Liver (tissue), 9 donors: ENCODE data around the gene SH2D5. TPM values are rescaled to one million over a fixed set of nuclear protein-coding genes. Genes with fewer than 3 reads are reported as not detected.

Experiments
- DNase-seq: peaks from one replicate; pipeline ENCODE4 v3.0.0-alpha.2; 2017; ENCODE audit warnings: low spot score
- H3K27ac ChIP-seq, 2 donors: one replicate each; pipeline ENCODE4 v1.7.0; 2013; ENCODE audit warnings: inconsistent platforms in 2 of 2, low read length in 2 of 2, control low read depth in 1 of 2, low read depth in 1 of 2, mild to moderate bottlenecking in 1 of 2
- H3K27me3 ChIP-seq, 4 donors: one replicate each; pipeline versions ENCODE4 v1.6.1 to v1.7.0; 2013; ENCODE audit warnings: low read length in 3 of 4, inconsistent platforms in 1 of 4, mild to moderate bottlenecking in 1 of 4, moderate library complexity in 1 of 4; ENCODE audit not compliant: control insufficient read depth in 4 of 4, insufficient read depth in 4 of 4
- H3K36me3 ChIP-seq, 4 donors: one replicate each; pipeline versions ENCODE4 v1.6.1 to v1.7.0; 2013; ENCODE audit warnings: low read length in 3 of 4, mild to moderate bottlenecking in 3 of 4, low read depth in 1 of 4, moderate library complexity in 1 of 4; ENCODE audit not compliant: control insufficient read depth in 4 of 4, insufficient read depth in 3 of 4
- H3K4me1 ChIP-seq, 4 donors: one replicate each; pipeline versions ENCODE4 v1.6.1 to v1.7.0; 2013; ENCODE audit warnings: low read length in 3 of 4, mild to moderate bottlenecking in 3 of 4, moderate library complexity in 1 of 4; ENCODE audit not compliant: control insufficient read depth in 4 of 4, insufficient read depth in 4 of 4
- H3K4me3 ChIP-seq, 3 donors: one replicate each; pipeline versions ENCODE4 v1.6.1 to v1.7.0; 2013; ENCODE audit warnings: low read length in 3 of 3, control low read depth in 1 of 3, low read depth in 1 of 3, mild to moderate bottlenecking in 1 of 3
- H3K9ac ChIP-seq, 2 donors: one replicate each; pipeline ENCODE4 v1.7.0; 2013; ENCODE audit warnings: low read length in 2 of 2, mild to moderate bottlenecking in 2 of 2, moderate library complexity in 2 of 2, control low read depth in 1 of 2, low read depth in 1 of 2
- H3K9me3 ChIP-seq, 4 donors: one replicate each; pipeline versions ENCODE4 v1.6.1 to v1.7.0; 2013; ENCODE audit warnings: low read length in 3 of 4; ENCODE audit not compliant: control insufficient read depth in 4 of 4
- ATF3 ChIP-seq: IDR thresholded peaks from 2 replicates; pipeline ENCODE4 v1.6.1; 2016; ENCODE audit warnings: antibody characterized with exemption
- EGR1 ChIP-seq, 2 donors: IDR thresholded peaks; 2 replicates each; pipeline ENCODE4 v1.6.1; 2016 to 2018; ENCODE audit warnings: antibody characterized with exemption in 2 of 2, low read depth in 2 of 2
- GABPA ChIP-seq, 2 donors: IDR thresholded peaks in 1 of 2; conservative IDR thresholded peaks in 1 of 2; 2 replicates each; pipeline ENCODE4 v1.6.1; 2016; ENCODE audit warnings: antibody characterized with exemption in 2 of 2, mild to moderate bottlenecking in 1 of 2, moderate library complexity in 1 of 2
- HNF4A ChIP-seq, 2 donors: conservative IDR thresholded peaks; 2 replicates each; pipeline ENCODE4 v1.6.1; 2016; ENCODE audit warnings: antibody characterized with exemption in 2 of 2, mild to moderate bottlenecking in 2 of 2
- HNF4G ChIP-seq: IDR thresholded peaks from 2 replicates; pipeline ENCODE4 v1.6.1; 2016; ENCODE audit warnings: antibody characterized with exemption
- JUND ChIP-seq, 2 donors: IDR thresholded peaks; 2 replicates each; pipeline ENCODE4 v1.6.1; 2016; ENCODE audit warnings: antibody characterized with exemption in 2 of 2
- NR2F2 ChIP-seq: IDR thresholded peaks from 2 replicates; pipeline ENCODE4 v1.6.1; 2016; ENCODE audit warnings: antibody characterized with exemption
- REST ChIP-seq: IDR thresholded peaks from 2 replicates; pipeline ENCODE4 v1.6.1; 2016; ENCODE audit warnings: antibody characterized with exemption, mild to moderate bottlenecking
- RXRA ChIP-seq, 2 donors: IDR thresholded peaks; 2 replicates each; pipeline ENCODE4 v1.6.1; 2017 to 2018; ENCODE audit warnings: antibody characterized with exemption in 2 of 2, mild to moderate bottlenecking in 1 of 2
- TAF1 ChIP-seq: conservative IDR thresholded peaks from 2 replicates; pipeline ENCODE4 v1.6.1; 2016; ENCODE audit warnings: antibody characterized with exemption, mild to moderate bottlenecking
- YY1 ChIP-seq: IDR thresholded peaks from 2 replicates; pipeline ENCODE4 v1.6.1; 2016; ENCODE audit warnings: antibody characterized with exemption, mild to moderate bottlenecking
- ZBTB33 ChIP-seq: IDR thresholded peaks from 2 replicates; pipeline ENCODE4 v1.6.1; 2016; ENCODE audit warnings: antibody characterized with exemption
- WGBS: extraction: QIAGEN DNeasy Blood & Tissue Kit; methylation state at CpG from one replicate; pipeline ENCODE4 v1.1.7; 2013; 5-methylcytosine and 5-hydroxymethylcytosine counted together
- polyA plus RNA-seq, 2 donors: library from polyadenylated mRNA; stranded (reverse) in 1 of 2; unstranded in 1 of 2; fragments of 200-250 nt in 1 of 2; fragments of >200 nt in 1 of 2; fragmentation: Nextera tagmentation in 1 of 2; extraction: Ambion mirVana in 1 of 2; gene quantifications; one replicate each; pipeline versions ENCODE4 v1.2.1 to v1.2.3, GENCODE V29; 2013 to 2015
- total RNA-seq, 2 donors: library from RNA; depleted of rRNA; stranded (reverse); fragments of >200 nt; gene quantifications; one replicate each; pipeline ENCODE4 v1.2.3, GENCODE V29; 2014
- TF ChIP-seq, protein P1 (sequence below): fragments of 150-350 bp; IDR thresholded peaks from 2 replicates; pipeline ENCODE4 v1.5.1; 2017; ENCODE audit warnings: improper control_type of control experiment, low read depth, low read length; ENCODE audit not compliant: missing input control
- donor health status: healthy.
- donor health status: healthy.
- donor health status: healthy.
- donor health status: healthy.
- donor health status: healthy.

The SH2D5 gene
- total and polyA plus RNA-seq, 4 donors, result 0.05 TPM; not detected in 3

DNA sequence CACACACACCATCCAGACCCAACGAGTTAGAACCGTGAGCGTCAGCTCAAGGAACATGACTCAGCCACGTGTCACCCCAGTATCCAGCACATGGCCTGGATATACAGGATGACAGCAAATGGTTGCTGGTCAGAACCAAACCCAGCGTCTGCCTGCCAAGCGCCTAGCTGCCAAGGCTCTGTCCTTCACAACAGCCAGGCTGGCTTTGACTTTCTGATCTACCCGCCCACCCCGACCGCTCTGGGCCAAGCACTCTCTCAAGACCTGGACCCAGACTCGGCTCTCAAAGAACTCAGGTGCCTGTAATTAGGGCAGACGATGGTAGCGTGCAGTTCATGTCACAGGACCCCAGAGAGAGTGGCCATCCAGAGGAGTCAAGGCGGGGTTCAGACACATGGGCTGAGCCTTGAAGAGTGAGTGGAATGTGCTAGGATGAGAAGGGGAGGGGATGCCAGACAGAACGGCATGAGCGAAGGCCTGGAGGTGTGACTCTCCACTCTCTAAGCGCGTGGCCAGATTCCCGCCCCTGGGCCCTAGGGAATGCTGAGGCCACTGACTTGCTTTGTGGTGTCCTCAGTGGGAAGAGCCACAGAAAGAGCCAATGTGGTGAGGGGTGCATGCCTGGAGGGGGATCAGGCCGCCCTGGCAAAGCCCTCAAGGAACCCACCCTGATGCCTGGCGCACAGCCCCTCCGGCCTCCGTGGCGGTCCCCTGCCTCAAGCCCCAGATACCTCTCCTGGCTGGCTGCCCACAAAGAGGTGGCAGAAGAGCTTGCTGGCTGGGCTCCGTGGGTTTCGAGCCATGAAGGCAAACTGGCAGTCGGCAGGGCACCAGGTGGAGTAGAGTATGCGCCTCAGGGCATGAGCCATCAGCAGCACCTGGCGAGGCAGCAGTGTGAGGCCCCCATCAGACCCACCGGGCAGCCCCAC, 7.0 kb downstream of the SH2D5 start:
- no peak for TF ChIP-seq EGR1 (IDR thresholded peaks at IDR 0.05; ENCODE audit: low read depth in 2 of 2)
- TF ChIP-seq JUND (IDR thresholded peaks at IDR 0.05), result no peak
- no peak for TF ChIP-seq RXRA (IDR thresholded peaks at IDR 0.05)
- no peak for TF ChIP-seq REST
- no peak for TF ChIP-seq ATF3
- no peak for TF ChIP-seq YY1
- TF ChIP-seq, protein P1, sequence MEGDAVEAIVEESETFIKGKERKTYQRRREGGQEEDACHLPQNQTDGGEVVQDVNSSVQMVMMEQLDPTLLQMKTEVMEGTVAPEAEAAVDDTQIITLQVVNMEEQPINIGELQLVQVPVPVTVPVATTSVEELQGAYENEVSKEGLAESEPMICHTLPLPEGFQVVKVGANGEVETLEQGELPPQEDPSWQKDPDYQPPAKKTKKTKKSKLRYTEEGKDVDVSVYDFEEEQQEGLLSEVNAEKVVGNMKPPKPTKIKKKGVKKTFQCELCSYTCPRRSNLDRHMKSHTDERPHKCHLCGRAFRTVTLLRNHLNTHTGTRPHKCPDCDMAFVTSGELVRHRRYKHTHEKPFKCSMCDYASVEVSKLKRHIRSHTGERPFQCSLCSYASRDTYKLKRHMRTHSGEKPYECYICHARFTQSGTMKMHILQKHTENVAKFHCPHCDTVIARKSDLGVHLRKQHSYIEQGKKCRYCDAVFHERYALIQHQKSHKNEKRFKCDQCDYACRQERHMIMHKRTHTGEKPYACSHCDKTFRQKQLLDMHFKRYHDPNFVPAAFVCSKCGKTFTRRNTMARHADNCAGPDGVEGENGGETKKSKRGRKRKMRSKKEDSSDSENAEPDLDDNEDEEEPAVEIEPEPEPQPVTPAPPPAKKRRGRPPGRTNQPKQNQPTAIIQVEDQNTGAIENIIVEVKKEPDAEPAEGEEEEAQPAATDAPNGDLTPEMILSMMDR, result no peak
- no peak for TF ChIP-seq HNF4A (conservative IDR thresholded peaks at IDR 0.05)
- TF ChIP-seq ZBTB33, result no peak
- TF ChIP-seq NR2F2, result no peak
- 88% methylated on average over 29 of the region's 29 CpGs for WGBS
- H3K4me3 ChIP-seq, result no peak overlapping the region
- no peaks in the 10 kb centered on the region for H3K4me1 ChIP-seq
- H3K27me3 ChIP-seq, result no peaks in the 10 kb centered on the region
- H3K9ac ChIP-seq, result no peak overlapping the region
- no peak overlapping the region for H3K27ac ChIP-seq
- no peak for DNase-seq
- H3K9me3 ChIP-seq, result no peaks in the 10 kb centered on the region
- H3K36me3 ChIP-seq, result no peaks in the 10 kb centered on the region

DNA sequence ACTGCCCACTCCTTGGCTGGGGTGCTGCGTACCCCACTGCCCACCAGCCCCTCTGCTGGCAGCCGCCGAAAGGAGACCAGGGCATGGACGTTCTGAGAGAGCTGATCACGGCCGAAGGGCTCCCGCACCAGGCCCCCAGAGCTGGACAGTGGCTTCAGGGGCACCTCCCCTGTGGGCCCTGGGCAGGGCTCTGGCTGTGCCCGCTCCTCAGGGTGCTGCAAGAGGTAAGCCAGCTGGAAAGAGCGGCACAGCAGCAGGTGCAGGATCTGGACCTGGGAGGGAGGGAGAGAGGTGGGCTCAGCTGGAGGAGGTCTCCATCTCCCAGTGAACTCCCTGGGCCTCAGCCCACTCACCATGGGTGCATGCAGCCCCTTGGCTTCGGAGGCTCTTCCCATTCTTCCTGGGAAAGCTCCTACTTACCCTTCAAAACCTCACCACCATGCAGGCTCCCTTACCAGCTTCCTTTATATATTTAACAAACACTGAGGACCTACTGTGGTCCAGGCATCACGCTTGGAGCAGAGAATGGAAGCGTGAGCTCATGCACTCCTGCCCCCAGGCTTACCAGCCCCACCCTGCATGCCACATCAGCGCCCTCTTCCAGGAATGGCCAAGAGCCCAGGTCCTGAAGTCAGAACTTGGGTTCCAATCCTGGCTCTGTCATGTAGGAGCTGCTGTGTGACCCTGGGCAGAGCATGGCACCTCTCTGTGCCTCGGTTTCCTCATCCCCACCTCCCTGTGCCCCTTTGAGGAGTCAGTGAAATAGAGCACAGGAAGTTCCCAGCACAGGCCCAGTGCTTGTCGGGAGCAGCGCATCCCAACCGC, 7.9 kb downstream of the SH2D5 start:
- H3K4me1 ChIP-seq, result no peaks in the 10 kb centered on the region
- TF ChIP-seq, protein P1, result no peak
- TF ChIP-seq HNF4G, result no peak
- TF ChIP-seq RXRA (IDR thresholded peaks at IDR 0.05), result no peak
- no peak for TF ChIP-seq TAF1
- TF ChIP-seq GABPA (IDR thresholded peaks at IDR 0.05 in 1 of 2, conservative IDR thresholded peaks at IDR 0.05 in 1 of 2), result no peak
- H3K9ac ChIP-seq, result no peak overlapping the region
- no peak overlapping the region for H3K27ac ChIP-seq
- no peak overlapping the region for H3K4me3 ChIP-seq
- no peaks in the 10 kb centered on the region for H3K27me3 ChIP-seq
- no peaks in the 10 kb centered on the region for H3K36me3 ChIP-seq
- no peaks in the 10 kb centered on the region for H3K9me3 ChIP-seq
- no peak for DNase-seq
- 93% methylated on average over 17 of the region's 17 CpGs for WGBS
